ENCODE results near the gene GSTP1.
"Not testable (repeated sequence)": the region's sequence is repeated elsewhere in the genome, so short reads cannot be mapped to it uniquely, and the experiment has no call there.

- TF ChIP-seq POLR2A (IDR thresholded peaks at IDR 0.05; ENCODE audit: borderline replicate concordance, extremely low read depth, insufficient read depth, insufficient read length); YY1 (IDR thresholded peaks at IDR 0.05; ENCODE audit: extremely low read depth, insufficient replicate concordance, low read depth, low read length); CTCF (IDR thresholded peaks at IDR 0.05 in 2 of 3, conservative IDR thresholded peaks at IDR 0.05 in 1 of 3; ENCODE audit: borderline replicate concordance in 1 of 3, insufficient read depth in 1 of 3, low read depth in 2 of 3, low read length in 2 of 3); TCF7L2 (IDR thresholded peaks at IDR 0.05; ENCODE audit: borderline replicate concordance, extremely low read depth, insufficient read depth, insufficient read length); MAX (IDR thresholded peaks at IDR 0.05); POLR2AphosphoS5 (IDR thresholded peaks at IDR 0.05; ENCODE audit: low read depth, low read length); REST (IDR thresholded peaks at IDR 0.05; ENCODE audit: low read depth); EZH2 (IDR thresholded peaks at IDR 0.05); EZH2phosphoT487 (IDR thresholded peaks at IDR 0.05; ENCODE audit: borderline replicate concordance); RAD21 (IDR thresholded peaks at IDR 0.05; ENCODE audit: low read depth); ZFX (IDR thresholded peaks at IDR 0.05); SRF (IDR thresholded peaks at IDR 0.05; ENCODE audit: low read depth): not testable (repeated sequence)
These were observed 14.4 kb downstream of the GSTP1 start for GRCh38 chr11:67597963-67598362.

Data from HCT116 (cell line).